Measurements from ENCODE around the gene SND1.

SND1 gene

DNA sequence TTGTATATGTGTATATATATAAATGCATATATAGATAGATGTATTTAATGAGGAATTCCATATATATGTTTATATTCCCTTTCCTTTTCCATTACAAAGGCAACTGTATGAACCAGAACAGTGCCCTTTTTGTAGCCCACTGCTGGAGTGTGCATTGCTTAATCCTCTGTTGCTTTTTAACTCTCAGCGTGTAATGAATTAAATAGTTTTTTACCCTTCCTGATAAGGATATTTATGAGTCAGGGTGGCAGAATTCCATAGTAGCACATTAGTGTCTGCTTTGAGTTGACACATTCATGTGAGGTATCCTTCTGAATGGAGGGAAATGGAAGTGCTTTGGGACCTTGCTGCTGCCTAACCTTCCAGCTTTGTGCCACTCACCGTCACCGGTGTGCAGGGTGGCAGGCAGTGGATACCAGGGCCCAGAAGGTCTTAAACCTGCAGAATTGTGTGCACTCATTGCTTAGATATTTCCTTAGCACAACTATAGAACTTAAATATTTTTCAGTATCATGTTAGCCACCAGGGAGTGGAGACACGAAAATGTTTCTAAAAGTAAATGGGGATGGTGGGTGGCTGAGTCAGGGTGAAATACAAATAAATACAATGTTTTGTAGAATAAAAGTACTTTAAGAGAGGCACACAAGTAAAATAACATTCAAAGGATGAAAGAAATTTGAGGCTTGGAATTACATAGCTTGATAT lies 117.9 kb downstream of the SND1 start:
- no peak for DNase-seq (ENCODE audit: low read depth)

- no peak for DNase-seq (ENCODE audit: low read depth)
Measured at GRCh38 chr7:127770885-127771284, 118.9 kb downstream of the SND1 start.

GRCh38 chr7:127771707-127772106 lies 119.7 kb downstream of the SND1 start:
- DNase-seq (ENCODE audit: low read depth), result no peak

- DNase-seq (ENCODE audit: low read depth), result no peak
Measured at GRCh38 chr7:127776776-127777386, 124.9 kb downstream of the SND1 start.

- no peak for DNase-seq (ENCODE audit: low read depth)
Measured at GRCh38 chr7:127780489-127780888, 128.5 kb downstream of the SND1 start.

- DNase-seq (ENCODE audit: low read depth), result no peak
Measured at GRCh38 chr7:127781081-127781480, 129.1 kb downstream of the SND1 start.

DNA sequence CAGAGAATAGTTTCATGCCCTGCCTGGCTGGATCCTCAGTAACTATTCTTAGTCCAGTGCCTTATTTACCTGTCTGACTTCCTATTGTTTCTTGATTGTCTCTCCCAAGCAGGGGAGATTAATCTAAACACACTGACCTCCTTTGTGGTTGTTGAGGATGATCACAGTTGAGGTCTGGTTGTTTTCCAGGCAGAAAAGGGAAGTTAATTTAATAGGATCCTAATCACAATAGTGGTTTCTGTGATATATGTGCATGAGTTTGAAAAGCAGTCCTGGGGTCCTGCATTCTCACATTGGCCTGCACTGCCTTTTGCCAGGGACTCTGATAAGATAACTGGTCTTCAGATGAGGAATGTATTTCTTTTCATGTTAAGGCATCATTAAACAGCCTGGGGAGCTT lies 130.1 kb downstream of the SND1 start:
- DNase-seq (ENCODE audit: low read depth), result no peak

DNA sequence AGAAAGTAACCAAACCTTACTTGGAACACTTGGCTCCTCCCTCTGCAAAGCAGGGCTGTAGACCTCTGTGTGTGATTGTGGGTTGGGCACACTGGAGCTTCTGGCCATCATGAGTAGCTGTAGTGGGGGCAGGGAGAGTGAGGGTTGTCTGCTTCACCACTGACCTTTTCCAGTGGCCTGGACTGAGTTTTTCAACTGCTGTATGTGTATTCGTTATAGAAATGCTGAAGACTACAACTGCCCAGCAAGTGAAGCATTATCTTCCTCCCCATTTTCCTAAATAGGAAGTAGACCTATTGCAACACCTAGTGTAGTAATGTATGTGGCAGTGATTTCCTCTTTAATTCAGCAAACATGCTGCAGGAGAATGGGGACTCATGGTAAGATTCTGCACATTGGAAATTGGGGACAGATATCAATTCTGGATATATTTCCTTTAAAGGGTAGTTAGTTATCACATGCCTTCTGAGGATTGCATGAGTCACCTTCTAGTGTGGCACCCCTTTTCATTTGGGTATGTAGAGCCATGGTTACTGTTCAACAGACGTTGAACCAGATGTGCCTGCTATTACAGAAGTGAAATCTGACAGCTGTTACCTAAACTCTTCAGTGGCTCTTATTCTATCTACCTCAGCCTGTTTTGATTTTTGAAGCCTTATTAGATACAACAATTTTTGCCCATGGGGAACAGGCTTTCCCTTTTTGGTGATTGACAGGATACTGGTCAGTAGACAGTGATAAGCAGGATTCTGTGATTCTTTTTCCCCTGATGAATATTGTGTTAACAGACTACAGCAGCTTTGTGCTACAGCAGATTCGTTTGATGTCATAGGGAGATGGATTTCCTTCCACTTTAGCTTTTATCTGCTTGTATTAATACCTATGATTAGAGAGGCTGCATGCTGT lies 130.9 kb downstream of the SND1 start:
- DNase-seq (ENCODE audit: low read depth), result no peak

- no peak for DNase-seq (ENCODE audit: low read depth)
Measured at GRCh38 chr7:127786184-127786583, 134.2 kb downstream of the SND1 start.

- DNase-seq (ENCODE audit: low read depth), result no peak
Measured at GRCh38 chr7:127789031-127789430, 137.0 kb downstream of the SND1 start.

DNA sequence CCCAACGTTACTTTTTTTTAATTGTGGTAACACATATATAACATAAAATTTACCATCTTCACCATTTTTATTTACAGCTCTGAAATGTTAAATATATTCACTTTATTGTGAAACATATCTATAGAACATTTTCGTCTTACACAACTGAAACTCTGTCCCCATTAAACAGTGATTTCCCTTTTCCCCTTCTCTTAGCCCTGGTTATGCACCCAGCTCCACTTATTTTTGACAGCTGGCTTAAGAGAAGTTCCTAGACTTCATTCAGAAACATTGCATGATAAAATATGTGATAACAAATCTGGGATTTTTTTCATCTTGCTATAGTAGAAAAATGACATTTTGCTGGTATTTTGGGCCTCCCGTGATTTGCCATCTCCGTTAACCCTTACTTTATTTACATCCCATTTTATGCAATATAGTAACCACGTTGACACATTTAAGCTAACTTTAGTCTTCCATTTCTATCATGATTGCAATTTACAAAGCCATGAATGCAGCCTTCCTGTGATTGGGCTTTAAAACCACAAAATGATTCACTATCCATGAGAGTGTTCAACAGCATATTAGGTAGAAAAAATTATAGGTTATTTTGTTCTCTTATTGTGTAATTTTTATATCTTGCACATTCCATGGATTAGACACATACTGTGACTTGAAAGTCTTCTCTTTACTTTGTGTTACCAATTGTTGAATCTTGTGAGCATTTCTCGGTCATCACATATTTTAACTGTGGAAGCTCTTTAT lies 139.6 kb downstream of the SND1 start:
- no peak for DNase-seq (ENCODE audit: low read depth)

DNA sequence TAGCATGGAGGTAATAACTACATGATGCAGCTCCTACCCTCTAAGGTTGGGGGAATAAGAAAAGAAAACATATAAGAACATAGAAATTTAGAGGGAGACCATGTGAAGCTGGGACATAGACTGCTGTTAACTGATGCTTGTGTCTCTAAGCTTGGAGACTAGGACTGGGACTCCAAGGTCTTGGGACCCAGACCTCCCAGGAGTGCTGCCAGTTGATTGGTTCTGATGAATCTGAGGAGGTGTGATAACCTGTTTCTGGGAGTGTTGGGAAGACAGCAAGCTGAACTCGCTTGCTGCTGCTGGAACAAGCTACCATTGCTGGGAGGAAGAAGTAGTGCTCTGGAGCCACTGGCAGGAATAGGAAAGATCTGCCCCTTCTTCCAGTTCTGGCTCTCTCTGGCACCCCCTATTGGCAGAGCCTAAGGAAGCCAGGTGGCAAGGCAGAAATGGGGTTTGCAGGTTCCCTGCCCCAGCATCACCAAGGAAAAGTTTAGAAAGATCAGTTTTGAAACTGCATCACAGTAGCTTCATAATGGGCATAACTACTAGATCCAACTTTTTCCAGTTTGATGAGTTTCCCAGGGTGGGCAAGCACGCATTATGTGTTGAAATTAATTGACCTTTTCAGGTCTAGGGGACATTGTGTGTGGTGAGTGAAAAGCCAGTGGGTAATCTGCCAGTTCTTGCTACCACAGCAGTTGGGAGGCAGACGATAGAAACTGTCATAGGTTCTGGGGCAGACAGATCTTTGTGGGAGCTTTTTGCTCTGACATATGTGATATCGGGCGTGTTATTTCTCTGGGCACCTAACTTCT lies 140.7 kb downstream of the SND1 start:
- peak; percentile 18 for DNase-seq (ENCODE audit: low read depth)

DNA sequence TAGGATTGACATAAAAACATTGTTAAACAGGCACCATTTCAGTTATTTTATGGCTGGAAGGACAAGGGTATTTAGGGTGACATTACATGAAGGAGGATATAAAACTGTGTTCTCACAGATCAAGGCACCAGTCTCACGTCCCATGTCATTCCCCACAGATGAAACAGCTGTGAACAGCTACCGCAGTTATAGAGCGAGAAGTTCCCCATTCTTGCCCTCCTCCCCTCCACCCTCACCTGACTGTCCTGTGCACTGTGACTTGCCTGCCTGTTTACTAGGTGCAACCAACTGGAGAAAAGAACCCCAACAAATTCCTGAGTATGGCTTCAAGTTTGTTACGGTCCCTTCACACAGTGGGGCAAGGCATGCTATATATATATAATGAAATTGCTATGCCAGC lies 141.6 kb downstream of the SND1 start:
- no peak for DNase-seq (ENCODE audit: low read depth)

- no peak for DNase-seq (ENCODE audit: low read depth)
Measured at GRCh38 chr7:127794136-127794535, 142.1 kb downstream of the SND1 start.

GRCh38 chr7:127794551-127794950 lies 142.6 kb downstream of the SND1 start:
- DNase-seq (ENCODE audit: low read depth), result no peak

DNA sequence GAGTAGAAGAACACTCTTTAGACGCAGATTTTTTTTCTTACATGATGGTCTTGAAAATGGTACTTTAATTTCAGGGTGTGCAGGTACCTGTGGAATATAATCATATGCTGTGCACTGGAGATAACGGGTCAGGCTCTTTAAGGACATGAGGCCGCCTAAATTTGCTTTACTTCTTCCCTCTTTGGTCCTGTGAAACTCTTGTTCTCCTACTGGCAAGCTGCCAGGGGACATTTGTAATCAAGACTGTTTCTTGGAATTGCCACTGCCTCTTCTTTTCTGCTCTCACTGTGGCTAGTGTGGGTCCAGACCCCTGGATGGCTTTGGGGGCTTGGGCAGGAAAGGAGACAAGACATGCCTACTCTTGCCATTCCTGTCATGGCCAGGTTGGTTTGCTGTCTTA lies 146.0 kb downstream of the SND1 start:
- DNase-seq (ENCODE audit: low read depth), result no peak

DNA sequence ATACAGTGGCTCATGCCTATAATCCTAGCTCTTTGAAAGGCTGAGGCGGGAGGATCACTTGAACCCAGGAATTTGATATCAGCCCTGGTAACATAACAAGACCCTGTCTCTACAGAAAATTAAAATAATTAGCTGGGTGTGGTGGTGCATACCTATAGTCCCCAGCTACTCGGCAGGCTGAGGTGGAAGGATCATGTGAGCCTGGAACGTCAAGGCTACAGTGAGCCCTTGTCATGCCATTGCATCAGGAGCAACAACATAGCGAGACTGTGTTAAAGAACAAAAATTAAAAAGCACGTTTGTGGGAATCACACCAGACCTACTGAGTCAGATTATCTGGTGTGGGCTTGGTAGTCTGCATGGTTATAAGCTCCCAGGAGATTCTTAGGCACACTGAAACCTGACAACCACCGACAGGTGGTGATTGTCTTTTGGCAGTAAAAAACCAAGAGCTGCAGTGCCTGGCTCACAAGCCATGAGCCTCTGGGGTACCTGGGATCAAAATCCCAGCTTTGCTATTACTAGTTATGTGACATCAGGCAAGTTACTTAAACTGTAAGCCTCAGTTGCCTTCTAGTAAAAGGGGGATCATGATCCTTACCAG lies 146.9 kb downstream of the SND1 start:
- no peak for DNase-seq (ENCODE audit: low read depth)

GRCh38 chr7:127799535-127800305 lies 147.7 kb downstream of the SND1 start:
- no peak for DNase-seq (ENCODE audit: low read depth)

- no peak for DNase-seq (ENCODE audit: low read depth)
Measured at GRCh38 chr7:127802845-127803244, 150.9 kb downstream of the SND1 start.

GRCh38 chr7:127803626-127804025 lies 151.6 kb downstream of the SND1 start:
- DNase-seq (ENCODE audit: low read depth), result no peak

Data from activated T-cell treated with anti-CD3 and anti-CD28 coated beads for 48 hours (primary cell).